Nephron progenitor cell (in vitro differentiated cells): Measurements from ENCODE around the gene AGXT.

Source experiments
- DNase-seq: peaks from one replicate; pipeline ENCODE4 v3.0.0; 2021
- H3K27ac Mint-ChIP-seq: 2 replicates; pipeline ENCODE4 v1.8.0; 2021; ENCODE audit warnings: mild to moderate bottlenecking, moderate library complexity, mixed read lengths
- H3K27me3 Mint-ChIP-seq: 2 replicates; pipeline ENCODE4 v1.8.0; 2021; ENCODE audit warnings: mild to moderate bottlenecking, low read depth, mixed read lengths; ENCODE audit not compliant: poor library complexity
- H3K36me3 Mint-ChIP-seq: 2 replicates; pipeline ENCODE4 v1.8.0; 2021; ENCODE audit warnings: low read depth, mixed read lengths
- H3K4me1 Mint-ChIP-seq: 2 replicates; pipeline ENCODE4 v1.8.0; 2021; ENCODE audit warnings: mixed read lengths
- H3K4me3 Mint-ChIP-seq: 2 replicates; pipeline ENCODE4 v1.8.0; 2021; ENCODE audit warnings: mild to moderate bottlenecking, moderate library complexity, mixed read lengths
- H3K9me3 Mint-ChIP-seq: 2 replicates; pipeline ENCODE4 v1.8.0; 2021; ENCODE audit warnings: mild to moderate bottlenecking, moderate library complexity, mixed read lengths
- TF ChIP-seq, protein P1 (sequence below): fragments of 200-600 bp; sonication (generic); IDR thresholded peaks from 2 replicates; pipeline ENCODE4 v1.5.0; 2021; ENCODE audit warnings: antibody characterized with exemption

AGXT gene

DNA sequence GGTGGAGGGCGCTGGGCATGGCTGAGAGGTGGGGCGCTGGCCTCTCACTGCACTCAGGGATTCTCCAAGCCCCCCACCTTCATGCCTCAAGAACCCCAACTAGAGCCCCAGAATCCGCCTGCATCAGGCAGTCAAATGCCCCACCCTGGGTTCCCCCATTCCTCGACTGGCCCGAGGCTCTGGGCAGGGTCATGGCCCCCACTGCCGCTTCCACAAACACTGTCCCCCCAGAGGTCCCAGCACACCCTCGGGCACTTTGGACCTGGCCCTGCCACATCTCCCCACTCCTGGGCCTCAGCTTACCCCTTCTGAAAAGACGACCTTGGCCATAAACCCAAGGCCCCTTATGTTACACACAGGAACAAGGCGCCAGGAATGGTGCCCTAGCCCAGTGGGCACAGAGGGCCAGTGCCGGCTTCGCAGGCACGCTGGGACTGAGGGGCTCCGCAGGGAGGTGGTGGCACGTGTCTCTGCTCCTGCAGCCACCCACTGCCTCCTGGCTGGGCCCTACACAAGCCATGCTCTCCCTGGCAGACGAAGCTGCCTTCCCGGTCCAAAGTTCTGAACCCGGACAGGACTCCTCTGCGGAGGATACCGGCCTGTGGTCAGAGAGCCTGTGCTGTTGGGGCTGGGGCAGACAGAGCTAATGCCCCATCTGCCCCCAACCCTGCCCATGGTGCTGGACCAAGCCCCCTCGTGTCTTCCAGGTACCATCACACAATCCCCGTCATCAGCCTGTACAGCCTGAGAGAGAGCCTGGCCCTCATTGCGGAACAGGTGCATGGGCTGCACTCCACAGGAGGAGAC, 6.8 kb downstream of the AGXT start:
- Mint-ChIP-seq H3K4me3 (no peak overlapping the region), H3K9me3 (no peaks in the 10 kb centered on the region), H3K27ac (no peak overlapping the region), H3K27me3 (peaks cover 3% of the 10 kb centered on the region), H3K4me1 (no peaks in the 10 kb centered on the region), H3K36me3 (no peaks in the 10 kb centered on the region)
- DNase-seq = no peak
- TF ChIP-seq, protein P1, sequence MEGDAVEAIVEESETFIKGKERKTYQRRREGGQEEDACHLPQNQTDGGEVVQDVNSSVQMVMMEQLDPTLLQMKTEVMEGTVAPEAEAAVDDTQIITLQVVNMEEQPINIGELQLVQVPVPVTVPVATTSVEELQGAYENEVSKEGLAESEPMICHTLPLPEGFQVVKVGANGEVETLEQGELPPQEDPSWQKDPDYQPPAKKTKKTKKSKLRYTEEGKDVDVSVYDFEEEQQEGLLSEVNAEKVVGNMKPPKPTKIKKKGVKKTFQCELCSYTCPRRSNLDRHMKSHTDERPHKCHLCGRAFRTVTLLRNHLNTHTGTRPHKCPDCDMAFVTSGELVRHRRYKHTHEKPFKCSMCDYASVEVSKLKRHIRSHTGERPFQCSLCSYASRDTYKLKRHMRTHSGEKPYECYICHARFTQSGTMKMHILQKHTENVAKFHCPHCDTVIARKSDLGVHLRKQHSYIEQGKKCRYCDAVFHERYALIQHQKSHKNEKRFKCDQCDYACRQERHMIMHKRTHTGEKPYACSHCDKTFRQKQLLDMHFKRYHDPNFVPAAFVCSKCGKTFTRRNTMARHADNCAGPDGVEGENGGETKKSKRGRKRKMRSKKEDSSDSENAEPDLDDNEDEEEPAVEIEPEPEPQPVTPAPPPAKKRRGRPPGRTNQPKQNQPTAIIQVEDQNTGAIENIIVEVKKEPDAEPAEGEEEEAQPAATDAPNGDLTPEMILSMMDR = no peak

DNA sequence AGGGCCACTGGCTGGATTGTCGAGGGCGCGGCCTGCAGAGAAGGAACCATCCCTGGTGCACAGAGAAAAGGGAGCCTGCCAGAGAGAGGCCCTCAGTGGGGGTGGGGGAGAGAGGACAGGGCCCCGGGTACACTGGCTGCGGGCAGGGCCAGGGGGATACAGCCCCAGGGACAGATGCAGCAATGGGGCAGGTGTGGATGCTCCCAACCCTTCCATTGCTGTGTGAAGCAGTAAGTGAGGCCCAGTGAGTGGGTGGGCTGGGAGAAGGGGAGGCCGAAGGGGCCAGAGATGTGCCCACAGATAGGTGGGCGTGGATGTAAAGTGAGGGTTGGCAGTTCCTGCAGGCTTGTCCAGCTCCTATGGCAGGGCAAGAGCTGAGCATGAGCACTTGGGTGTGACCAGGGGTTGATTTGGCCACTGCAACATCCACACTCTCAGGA, 7.4 kb downstream of the AGXT start:
- H3K27me3 Mint-ChIP-seq = peaks cover 9% of the 10 kb centered on the region
- H3K27ac Mint-ChIP-seq = no peak overlapping the region
- no peak overlapping the region for H3K4me3 Mint-ChIP-seq
- H3K36me3 Mint-ChIP-seq = no peaks in the 10 kb centered on the region
- DNase-seq = no peak
- no peaks in the 10 kb centered on the region for H3K9me3 Mint-ChIP-seq
- H3K4me1 Mint-ChIP-seq = no peaks in the 10 kb centered on the region
- TF ChIP-seq, protein P1 = no peak

DNA sequence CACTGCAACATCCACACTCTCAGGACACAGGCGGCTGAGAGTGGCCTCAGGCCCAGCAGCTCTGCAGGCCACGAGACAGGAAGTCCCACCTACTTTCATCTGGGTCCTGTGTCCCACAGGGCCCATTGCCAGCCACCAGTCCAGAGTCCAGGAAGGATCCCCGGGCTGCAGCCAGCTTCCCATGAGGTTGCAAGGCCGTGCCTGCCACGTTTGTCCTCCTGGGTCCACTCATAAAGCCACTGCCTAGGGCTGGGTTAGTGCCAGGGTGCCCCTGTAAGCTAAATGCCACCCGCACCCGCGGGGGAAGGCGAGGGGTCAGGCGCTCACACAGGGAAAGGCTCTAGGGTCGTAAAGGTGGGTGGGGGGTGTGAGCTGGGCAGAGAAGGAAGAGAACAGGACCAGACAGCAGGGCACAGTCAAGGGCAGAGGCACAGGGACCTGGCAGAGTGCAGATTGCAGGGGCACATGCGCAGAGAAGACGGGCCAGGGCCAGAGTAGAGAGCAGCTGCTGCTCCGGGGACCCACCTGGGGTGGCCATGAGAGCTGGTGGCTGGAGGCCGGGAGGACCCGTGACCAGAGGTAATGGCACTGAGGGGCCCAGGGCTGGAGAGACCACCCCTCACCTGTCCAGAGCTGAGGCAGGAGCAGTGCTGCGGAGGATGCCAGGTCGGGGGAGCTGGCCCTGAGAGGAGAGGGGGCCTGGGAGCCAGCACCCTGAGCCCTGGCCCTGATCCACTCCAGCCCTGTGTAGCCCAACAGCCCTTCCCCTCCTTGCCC, 8.0 kb downstream of the AGXT start:
- no peak for DNase-seq
- Mint-ChIP-seq H3K27ac (peak overlapping the region; percentile 83), H3K4me3 (no peak overlapping the region), H3K9me3 (no peaks in the 10 kb centered on the region), H3K27me3 (peaks cover 13% of the 10 kb centered on the region), H3K36me3 (no peaks in the 10 kb centered on the region), H3K4me1 (no peaks in the 10 kb centered on the region)
- TF ChIP-seq, protein P1 = no peak

DNA sequence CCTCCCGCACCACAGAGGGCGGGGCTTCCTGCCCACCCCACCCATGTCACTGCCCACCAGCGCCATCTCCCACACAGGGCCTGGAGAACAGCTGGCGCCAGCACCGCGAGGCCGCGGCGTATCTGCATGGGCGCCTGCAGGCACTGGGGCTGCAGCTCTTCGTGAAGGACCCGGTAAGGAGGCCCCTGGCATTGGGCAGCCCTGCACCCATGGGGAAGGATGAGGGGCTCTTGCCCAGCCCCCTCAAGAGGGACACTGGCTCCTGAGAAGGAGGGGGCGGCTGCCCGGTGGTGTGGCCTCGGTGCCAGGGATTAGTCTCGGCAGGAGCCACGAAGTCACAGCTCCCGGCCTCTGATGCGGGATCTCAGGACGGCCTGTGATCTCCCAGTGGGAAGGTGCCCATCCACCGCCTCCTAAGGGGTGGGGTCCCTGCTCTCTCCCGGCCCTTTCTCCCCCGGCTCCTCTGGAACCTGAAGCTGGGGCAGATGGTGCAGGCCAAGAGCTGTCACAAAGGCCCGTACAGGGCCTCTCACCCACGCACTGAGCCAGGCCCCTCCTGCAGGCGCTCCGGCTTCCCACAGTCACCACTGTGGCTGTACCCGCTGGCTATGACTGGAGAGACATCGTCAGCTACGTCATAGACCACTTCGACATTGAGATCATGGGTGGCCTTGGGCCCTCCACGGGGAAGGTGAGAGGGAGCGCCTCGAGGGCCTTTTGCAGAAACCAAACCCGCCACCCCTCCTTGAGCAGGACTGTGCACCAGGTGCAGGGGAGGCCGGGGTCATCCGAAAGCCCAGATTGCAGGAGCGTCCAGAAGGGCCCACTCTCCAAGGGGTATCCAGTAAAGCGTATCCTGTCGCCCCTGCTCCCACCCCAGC, 9.1 kb downstream of the AGXT start:
- H3K36me3 Mint-ChIP-seq = no peaks in the 10 kb centered on the region
- no peak overlapping the region for H3K4me3 Mint-ChIP-seq
- H3K9me3 Mint-ChIP-seq = no peaks in the 10 kb centered on the region
- DNase-seq = no peak
- TF ChIP-seq, protein P1 = no peak
- no peaks in the 10 kb centered on the region for H3K4me1 Mint-ChIP-seq
- H3K27me3 Mint-ChIP-seq = peaks cover 15% of the 10 kb centered on the region
- H3K27ac Mint-ChIP-seq = no peak overlapping the region

DNA sequence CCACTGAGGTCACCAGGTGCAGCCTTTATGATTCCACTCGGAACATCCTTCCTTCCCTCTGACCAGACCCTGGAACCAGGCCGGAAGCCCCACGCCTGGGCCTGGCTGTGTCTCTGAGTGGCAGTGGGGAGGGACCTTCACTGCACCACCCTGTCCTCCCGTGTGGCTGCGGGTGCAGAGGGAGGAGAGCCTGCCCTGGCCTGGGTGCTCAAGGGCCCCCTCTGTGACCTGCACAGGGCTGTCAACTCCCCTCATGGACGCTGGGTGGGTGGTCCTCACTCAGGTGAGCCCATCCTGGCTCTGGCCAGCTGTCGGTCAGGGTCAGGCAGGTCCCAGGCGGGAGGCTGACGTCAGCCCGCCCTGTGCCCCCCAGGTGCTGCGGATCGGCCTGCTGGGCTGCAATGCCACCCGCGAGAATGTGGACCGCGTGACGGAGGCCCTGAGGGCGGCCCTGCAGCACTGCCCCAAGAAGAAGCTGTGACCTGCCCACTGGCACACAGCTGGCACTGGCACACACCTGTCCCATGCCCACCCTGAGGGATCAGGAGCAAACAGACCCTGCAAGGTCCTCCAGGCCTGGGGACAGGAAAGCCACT, 9.8 kb downstream of the AGXT start:
- TF ChIP-seq, protein P1 = no peak
- DNase-seq = no peak
- Mint-ChIP-seq H3K4me1 (no peaks in the 10 kb centered on the region), H3K36me3 (no peaks in the 10 kb centered on the region), H3K4me3 (no peak overlapping the region), H3K9me3 (no peaks in the 10 kb centered on the region), H3K27me3 (peaks cover 17% of the 10 kb centered on the region), H3K27ac (no peak overlapping the region)
